ENCODE data around the gene AFF3. TPM values are rescaled to one million over a fixed set of nuclear protein-coding genes. Genes with fewer than 3 reads are reported as not detected.

The AFF3 gene
- total and polyA plus RNA-seq, 4 donors: 0.48 to 5.3 (median 2.3) TPM

DNA sequence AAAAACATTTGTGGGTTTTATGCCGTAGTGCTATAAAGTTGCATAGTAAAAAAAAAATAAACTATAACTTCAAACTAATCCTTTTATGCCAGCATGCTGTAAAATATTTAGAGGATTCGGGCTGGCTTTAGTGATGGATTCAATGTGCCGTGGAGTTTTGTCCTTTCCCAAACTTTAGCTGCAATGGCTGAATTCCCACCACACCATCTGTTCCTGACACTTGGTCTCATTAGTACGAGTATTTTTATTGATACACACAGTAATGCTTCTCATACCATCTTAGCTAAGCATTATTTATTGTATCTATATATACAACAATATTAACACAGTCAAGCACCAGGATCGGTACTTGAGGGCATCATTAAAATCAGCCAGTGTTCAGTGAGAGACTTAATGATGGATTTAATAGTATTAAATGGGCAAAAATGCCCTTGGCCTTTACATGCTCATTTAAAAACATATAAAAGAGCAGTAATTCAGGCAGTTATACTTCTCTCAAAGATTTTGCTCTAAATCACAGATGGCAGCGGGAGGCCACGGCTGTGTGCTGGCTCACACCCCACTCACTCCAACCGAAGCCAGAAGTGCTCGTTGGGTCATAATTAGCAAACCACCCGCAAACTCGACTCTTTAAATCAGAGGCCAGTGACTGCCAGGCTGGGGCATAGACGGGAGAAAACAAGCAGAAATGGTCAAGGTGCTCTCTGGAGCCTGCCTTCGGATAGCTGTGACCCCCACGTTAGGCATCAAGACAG, 355.6 kb downstream of the AFF3 start:
- Histone ChIP-seq H3K9me3 (ENCODE audit: control insufficient read depth in 4 of 4, low read length in 3 of 4) (no peaks in the 10 kb centered on the region), H3K4me3 (ENCODE audit: low read depth in 1 of 3, low read length in 3 of 3) (no peak overlapping the region), H3K9ac (ENCODE audit: low read depth in 1 of 2, low read length in 2 of 2) (no peak overlapping the region), H3K4me1 (ENCODE audit: control insufficient read depth in 4 of 4, insufficient read depth in 4 of 4, low read length in 3 of 4) (peaks cover 0 to 15% (median 10%) of the 10 kb centered on the region in 4 donors), H3K27me3 (ENCODE audit: control insufficient read depth in 4 of 4, insufficient read depth in 4 of 4, low read length in 3 of 4) (no peaks in the 10 kb centered on the region), H3K27ac (ENCODE audit: low read depth in 1 of 2, low read length in 2 of 2) (no peak overlapping the region), H3K36me3 (ENCODE audit: control insufficient read depth in 4 of 4, insufficient read depth in 3 of 4, low read depth in 1 of 4, low read length in 3 of 4) (no peaks in the 10 kb centered on the region)
- 93% methylated on average over 14 of the region's 14 CpGs for WGBS
- TF ChIP-seq GABPA (IDR thresholded peaks at IDR 0.05 in 1 of 2, conservative IDR thresholded peaks at IDR 0.05 in 1 of 2) (no peak), FOXA1 (IDR thresholded peaks at IDR 0.05) (no peak)
- TF ChIP-seq, protein P1, sequence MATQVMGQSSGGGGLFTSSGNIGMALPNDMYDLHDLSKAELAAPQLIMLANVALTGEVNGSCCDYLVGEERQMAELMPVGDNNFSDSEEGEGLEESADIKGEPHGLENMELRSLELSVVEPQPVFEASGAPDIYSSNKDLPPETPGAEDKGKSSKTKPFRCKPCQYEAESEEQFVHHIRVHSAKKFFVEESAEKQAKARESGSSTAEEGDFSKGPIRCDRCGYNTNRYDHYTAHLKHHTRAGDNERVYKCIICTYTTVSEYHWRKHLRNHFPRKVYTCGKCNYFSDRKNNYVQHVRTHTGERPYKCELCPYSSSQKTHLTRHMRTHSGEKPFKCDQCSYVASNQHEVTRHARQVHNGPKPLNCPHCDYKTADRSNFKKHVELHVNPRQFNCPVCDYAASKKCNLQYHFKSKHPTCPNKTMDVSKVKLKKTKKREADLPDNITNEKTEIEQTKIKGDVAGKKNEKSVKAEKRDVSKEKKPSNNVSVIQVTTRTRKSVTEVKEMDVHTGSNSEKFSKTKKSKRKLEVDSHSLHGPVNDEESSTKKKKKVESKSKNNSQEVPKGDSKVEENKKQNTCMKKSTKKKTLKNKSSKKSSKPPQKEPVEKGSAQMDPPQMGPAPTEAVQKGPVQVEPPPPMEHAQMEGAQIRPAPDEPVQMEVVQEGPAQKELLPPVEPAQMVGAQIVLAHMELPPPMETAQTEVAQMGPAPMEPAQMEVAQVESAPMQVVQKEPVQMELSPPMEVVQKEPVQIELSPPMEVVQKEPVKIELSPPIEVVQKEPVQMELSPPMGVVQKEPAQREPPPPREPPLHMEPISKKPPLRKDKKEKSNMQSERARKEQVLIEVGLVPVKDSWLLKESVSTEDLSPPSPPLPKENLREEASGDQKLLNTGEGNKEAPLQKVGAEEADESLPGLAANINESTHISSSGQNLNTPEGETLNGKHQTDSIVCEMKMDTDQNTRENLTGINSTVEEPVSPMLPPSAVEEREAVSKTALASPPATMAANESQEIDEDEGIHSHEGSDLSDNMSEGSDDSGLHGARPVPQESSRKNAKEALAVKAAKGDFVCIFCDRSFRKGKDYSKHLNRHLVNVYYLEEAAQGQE (IDR thresholded peaks at IDR 0.05): no peak
- TF ChIP-seq, protein P2, sequence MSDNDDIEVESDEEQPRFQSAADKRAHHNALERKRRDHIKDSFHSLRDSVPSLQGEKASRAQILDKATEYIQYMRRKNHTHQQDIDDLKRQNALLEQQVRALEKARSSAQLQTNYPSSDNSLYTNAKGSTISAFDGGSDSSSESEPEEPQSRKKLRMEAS (IDR thresholded peaks at IDR 0.05): no peak
- DNase-seq (ENCODE audit: low spot score): no peak

GRCh38 chr2:99784946-99785345, 357.4 kb downstream of the AFF3 start:
- TF ChIP-seq ATF3 (IDR thresholded peaks at IDR 0.05) (no peak), GABPA (IDR thresholded peaks at IDR 0.05 in 1 of 2, conservative IDR thresholded peaks at IDR 0.05 in 1 of 2) (no peak), EGR1 (IDR thresholded peaks at IDR 0.05; ENCODE audit: low read depth in 2 of 2) (no peak), YY1 (IDR thresholded peaks at IDR 0.05) (no peak), FOXA1 (IDR thresholded peaks at IDR 0.05) (no peak), TAF1 (conservative IDR thresholded peaks at IDR 0.05) (no peak), RAD21 (IDR thresholded peaks at IDR 0.05) (no peak), HNF4A (conservative IDR thresholded peaks at IDR 0.05) (no peak), SP1 (IDR thresholded peaks at IDR 0.05) (no peak), JUND (IDR thresholded peaks at IDR 0.05) (no peak), NR2F2 (IDR thresholded peaks at IDR 0.05) (no peak), RXRA (IDR thresholded peaks at IDR 0.05) (no peak), HNF4G (IDR thresholded peaks at IDR 0.05) (no peak)
- TF ChIP-seq, protein P3, sequence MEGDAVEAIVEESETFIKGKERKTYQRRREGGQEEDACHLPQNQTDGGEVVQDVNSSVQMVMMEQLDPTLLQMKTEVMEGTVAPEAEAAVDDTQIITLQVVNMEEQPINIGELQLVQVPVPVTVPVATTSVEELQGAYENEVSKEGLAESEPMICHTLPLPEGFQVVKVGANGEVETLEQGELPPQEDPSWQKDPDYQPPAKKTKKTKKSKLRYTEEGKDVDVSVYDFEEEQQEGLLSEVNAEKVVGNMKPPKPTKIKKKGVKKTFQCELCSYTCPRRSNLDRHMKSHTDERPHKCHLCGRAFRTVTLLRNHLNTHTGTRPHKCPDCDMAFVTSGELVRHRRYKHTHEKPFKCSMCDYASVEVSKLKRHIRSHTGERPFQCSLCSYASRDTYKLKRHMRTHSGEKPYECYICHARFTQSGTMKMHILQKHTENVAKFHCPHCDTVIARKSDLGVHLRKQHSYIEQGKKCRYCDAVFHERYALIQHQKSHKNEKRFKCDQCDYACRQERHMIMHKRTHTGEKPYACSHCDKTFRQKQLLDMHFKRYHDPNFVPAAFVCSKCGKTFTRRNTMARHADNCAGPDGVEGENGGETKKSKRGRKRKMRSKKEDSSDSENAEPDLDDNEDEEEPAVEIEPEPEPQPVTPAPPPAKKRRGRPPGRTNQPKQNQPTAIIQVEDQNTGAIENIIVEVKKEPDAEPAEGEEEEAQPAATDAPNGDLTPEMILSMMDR (IDR thresholded peaks at IDR 0.05; ENCODE audit: low read depth, low read length, missing input control): no peak
- TF ChIP-seq, protein P2 (IDR thresholded peaks at IDR 0.05): no peak
- TF ChIP-seq, protein P4, sequence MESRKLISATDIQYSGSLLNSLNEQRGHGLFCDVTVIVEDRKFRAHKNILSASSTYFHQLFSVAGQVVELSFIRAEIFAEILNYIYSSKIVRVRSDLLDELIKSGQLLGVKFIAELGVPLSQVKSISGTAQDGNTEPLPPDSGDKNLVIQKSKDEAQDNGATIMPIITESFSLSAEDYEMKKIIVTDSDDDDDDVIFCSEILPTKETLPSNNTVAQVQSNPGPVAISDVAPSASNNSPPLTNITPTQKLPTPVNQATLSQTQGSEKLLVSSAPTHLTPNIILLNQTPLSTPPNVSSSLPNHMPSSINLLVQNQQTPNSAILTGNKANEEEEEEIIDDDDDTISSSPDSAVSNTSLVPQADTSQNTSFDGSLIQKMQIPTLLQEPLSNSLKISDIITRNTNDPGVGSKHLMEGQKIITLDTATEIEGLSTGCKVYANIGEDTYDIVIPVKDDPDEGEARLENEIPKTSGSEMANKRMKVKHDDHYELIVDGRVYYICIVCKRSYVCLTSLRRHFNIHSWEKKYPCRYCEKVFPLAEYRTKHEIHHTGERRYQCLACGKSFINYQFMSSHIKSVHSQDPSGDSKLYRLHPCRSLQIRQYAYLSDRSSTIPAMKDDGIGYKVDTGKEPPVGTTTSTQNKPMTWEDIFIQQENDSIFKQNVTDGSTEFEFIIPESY (IDR thresholded peaks at IDR 0.05): no peak
- TF ChIP-seq, protein P1 (IDR thresholded peaks at IDR 0.05): no peak
- H3K4me3 ChIP-seq (ENCODE audit: low read depth in 1 of 3, low read length in 3 of 3): no peak overlapping the region
- no peaks in the 10 kb centered on the region for H3K36me3 ChIP-seq (ENCODE audit: control insufficient read depth in 4 of 4, insufficient read depth in 3 of 4, low read depth in 1 of 4, low read length in 3 of 4)
- no peak overlapping the region for H3K9ac ChIP-seq (ENCODE audit: low read depth in 1 of 2, low read length in 2 of 2)
- WGBS: 67% methylated on average over 8 of the region's 8 CpGs
- H3K27me3 ChIP-seq (ENCODE audit: control insufficient read depth in 4 of 4, insufficient read depth in 4 of 4, low read length in 3 of 4): no peaks in the 10 kb centered on the region
- DNase-seq (ENCODE audit: low spot score): no peak
- H3K9me3 ChIP-seq (ENCODE audit: control insufficient read depth in 4 of 4, low read length in 3 of 4): no peaks in the 10 kb centered on the region
- H3K4me1 ChIP-seq (ENCODE audit: control insufficient read depth in 4 of 4, insufficient read depth in 4 of 4, low read length in 3 of 4): peaks cover 0 to 15% (median 10%) of the 10 kb centered on the region in 4 donors
- no peak overlapping the region for H3K27ac ChIP-seq (ENCODE audit: low read depth in 1 of 2, low read length in 2 of 2)

Data from liver (tissue), 9 donors.